HG03571 (cell line): ENCODE data around the gene STX16.

ENCODE experiments used
- ATAC-seq: cut with Tn5 transposase; IDR thresholded peaks from one replicate; pipeline ENCODE4 v1.9.1; 2021; ENCODE audit not compliant: unreplicated experiment

The STX16 gene, protein sequence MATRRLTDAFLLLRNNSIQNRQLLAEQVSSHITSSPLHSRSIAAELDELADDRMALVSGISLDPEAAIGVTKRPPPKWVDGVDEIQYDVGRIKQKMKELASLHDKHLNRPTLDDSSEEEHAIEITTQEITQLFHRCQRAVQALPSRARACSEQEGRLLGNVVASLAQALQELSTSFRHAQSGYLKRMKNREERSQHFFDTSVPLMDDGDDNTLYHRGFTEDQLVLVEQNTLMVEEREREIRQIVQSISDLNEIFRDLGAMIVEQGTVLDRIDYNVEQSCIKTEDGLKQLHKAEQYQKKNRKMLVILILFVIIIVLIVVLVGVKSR

DNA sequence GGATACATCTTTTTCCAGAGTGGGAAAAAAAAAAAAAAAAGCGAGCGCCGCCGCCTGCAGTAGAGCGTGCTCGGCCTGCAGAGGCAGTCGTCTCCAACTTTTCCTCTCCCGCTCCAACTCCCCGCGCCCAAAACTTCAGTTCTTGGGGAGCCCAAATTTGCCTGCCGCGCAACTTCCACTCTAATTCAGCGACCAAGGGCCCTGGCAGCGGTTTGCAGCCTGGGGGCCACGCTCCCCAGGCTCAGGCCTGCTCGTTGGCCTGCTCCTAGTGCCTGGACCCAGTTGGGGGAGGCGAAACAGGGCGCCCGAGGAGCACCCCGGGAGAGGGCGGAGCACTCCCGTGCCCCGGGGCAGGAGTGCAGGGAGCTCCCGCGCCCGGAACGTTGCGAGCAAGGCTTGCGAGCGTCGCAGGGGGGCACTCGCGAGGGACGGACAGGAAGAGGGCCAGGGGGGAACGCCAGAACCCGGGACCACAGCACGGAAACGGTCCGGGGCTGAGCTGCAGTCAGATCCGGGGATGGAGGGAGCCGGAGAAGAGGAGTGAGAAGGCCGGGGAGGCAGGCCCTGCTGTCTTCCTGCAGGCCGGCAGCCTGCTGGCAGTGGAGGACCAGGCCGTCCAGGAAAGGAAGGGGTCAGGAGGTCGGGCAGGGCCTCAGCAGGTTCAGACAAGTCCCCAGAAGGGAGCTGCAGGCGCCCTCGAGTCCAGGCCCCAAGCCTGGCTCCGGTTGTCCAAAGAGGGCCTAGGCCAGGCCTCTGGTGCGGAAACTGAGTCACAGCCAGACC, at the start of gene STX16:
Gene STX16 (plus strand): TSS at position 508 of the 783 bp plus-strand sequence. CDS start 724 bp downstream, outside the sequence.
- ATAC-seq = peak; percentile 55

DNA sequence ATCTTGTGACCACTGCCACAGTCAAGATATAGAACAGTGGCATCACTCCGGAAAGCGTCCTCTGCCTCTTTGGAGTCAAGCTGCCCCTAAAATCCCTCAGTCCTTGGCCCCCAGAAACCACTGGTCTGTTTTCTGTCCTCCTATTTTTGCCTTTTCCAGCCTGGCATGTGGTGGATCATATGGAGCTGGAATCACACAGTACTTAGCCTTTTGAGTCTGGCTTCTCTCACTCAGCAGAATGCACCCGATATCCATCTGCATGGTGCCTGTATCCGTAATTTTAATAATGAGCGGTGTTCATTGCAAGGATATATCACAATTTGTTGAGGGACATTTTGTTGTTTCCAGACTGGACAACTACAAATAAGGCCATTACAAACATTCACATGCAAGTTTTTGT, 49.0 kb upstream of the STX16 start:
- no peak for ATAC-seq

DNA sequence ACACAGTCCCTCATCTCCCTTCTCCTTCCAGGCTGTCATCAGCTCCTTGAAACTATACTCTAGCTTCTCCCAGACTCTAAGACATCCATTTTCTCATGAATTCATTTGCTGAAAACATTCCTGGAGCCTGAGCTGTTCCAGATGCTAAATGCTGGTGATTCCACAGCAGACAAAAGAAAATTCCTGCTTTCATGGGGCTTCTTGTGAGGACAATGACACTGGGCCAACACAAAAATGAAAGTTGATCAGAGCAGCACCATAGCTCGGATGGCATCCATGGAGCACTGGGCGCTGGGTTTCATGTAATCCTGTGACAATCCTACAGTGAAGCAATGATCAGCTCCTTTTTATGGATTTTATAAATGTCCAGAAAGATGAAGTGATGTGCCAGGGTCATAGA, 47.4 kb upstream of the STX16 start:
- no peak for ATAC-seq

DNA sequence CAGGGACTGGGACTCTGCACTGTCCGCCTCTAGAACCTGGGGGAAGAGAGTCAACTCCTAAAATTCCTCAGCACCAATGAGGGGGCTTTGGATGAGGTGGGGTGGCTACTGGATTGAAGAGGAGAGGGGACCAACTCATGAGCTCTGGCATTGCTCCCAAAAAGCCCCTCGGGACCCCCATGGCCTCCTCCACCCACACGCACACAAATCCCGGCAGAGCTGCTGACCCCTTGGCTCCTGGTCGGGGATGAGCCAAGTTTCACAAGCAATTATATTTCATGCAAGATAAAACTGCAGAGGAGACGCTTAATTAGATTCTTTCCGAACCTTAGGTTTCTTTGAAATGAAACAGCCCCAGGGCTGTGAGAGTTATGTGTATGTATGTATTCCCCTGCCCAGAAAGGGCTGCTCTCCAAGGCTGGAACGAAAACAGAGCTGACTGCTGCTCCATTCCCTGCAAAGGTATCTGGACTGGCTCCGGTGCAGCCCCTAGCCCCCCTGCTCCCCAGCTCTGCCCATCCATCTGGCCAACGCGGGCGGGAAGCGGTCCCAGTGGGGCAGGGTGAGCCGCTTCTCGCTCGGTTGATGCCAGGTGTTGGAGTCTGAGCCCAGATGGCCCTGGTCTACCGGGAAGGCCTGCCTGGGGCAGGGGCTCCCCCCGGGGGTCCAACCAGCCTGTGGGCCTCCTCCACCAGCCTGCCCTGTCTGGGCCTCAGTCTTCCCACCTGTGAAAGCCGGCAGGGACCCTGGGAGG, 46.8 kb upstream of the STX16 start:
- ATAC-seq = no peak

DNA sequence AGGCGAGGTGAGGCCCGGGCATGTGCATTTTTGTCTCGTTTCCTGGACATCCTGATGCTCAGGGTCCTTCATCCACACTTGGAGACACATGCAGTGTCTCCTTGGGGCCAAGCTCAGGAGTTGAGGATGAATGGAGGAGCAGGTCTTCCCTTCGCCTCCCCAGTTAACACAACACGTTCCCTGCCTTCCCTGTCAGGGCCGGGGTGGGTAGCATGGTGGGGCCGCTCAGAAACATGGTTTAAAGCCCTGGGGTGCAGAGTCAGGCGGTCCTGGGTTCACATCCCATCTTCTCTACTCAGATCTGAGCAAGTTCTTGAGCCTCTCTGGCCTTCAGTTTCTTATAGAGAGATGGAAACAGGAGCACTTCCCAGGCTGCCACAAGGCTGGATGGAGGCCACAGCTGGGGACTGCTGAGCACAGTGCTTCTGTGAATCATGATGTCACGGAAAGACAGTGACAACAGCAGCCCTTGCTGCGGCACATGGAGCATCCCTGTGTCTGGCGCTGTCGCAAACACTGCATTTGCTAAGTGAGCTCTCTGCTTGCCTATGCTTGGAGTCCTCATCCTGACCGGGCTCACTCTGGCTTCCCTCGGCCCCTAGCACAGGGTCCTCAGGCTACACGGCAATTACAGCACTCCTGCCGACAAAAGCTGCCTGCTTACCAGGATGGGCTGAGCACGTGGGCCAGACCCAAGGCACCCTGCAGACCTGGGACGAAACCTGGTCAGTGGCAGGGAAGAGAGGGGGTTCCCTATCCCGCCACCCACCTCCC, 45.6 kb upstream of the STX16 start:
- ATAC-seq = no peak

DNA sequence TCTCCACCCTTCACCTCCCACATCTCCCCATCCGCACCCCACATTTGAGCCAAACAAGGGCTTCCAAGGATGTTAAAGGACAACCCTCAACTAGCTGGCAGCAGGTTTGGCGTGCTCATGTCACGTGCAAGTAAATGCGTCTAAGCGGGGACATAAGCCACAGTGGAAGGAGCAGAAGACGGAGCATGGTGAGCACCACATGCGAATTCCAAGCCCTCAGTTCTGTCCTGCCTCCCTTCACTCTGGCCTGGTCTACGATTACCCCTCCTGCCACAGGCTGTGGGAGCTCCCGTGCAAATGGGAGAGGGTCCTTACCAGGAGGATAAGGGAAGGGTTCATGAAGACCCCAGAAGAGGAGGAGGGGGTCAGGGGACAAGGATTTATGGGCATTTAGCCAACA, 44.9 kb upstream of the STX16 start:
- no peak for ATAC-seq

DNA sequence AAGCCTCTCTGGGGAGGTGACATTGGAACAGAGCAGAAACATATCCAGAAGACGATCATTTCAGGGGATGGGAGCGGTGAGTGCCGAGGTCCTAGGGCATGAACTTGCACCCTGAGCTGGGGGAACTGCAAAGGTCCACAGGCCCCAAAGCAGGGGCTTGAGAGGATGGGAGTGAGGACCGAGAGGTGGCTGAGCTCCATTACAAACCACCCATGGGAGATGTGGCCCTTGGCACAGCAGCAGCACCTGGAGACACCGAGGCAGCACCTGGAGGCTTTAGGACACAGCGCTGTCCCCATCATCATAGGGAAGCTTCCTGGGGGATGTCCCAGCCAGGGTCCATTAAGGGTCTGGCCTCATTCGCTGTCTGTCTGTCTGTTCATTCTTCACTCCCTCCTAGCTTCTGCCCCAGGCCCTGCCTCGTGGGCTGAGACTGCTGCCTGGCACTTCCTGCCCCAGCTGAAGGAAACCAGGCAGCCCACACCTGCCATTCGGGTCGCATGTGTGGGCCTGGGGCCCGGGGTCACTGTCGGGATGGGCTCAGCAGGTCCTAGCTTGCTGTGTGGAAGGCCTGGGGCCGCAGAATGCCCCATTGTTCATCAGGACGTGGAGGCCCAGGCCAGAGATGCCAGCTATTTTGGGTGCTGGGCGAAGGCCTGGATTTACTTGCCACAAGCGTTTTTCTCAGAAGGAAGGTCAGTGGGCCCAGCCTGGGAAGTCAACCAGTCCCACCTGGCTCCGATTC, 42.8 kb upstream of the STX16 start:
- ATAC-seq = no peak

DNA sequence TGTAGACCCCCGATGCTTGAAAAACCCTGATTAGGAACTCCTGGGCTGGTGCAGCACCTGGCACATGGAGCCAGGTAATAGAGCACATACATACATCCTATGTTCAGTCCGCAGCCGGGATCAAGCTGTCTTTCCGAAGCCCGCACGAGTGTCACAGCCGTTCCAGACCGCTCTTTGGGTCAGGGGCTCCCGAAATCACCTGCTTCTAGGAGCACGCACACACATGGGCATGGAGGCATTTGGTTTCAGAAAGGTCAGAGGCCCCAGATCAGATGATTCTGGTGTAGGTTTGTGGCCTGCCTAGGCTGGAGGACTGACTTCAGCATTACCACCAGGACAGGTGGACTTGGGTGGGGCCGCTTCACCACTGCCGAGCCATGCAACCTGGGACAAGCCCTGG, 42.1 kb upstream of the STX16 start:
- ATAC-seq = no peak

DNA sequence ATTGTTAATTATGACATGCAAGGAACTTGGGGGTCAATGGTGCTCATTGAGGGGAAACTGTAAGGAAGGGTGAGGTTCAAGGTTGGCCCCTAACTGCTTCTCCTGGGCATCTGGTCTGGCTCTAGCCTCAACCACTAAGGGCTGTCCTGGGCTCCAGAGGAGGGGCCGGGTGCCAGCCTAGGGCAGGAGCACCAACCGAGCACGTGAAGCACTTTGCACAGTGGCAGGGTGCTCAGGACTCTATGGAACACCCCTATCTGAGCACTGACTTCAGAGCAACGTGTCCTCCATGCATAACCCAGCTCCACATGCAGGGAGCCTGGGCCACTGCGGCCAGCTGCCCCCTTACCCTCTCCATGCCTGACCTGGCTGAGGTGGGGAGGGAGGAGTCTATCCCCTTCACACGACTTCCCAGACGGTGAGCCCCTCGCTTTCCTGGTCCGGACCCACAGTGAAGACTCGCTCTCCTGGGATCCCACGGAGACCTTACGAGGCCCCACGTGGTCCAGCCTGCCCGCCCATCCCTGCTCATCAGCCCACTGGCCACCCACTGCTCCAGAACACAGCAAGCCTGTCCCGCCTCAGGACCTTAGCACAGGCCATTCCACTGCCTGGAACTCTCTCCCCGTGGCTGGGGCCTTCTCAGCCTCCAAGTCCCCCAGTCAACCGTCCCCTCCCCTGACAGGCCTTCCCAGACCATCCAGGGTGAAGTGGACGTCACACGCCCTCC, 40.8 kb upstream of the STX16 start:
- no peak for ATAC-seq

DNA sequence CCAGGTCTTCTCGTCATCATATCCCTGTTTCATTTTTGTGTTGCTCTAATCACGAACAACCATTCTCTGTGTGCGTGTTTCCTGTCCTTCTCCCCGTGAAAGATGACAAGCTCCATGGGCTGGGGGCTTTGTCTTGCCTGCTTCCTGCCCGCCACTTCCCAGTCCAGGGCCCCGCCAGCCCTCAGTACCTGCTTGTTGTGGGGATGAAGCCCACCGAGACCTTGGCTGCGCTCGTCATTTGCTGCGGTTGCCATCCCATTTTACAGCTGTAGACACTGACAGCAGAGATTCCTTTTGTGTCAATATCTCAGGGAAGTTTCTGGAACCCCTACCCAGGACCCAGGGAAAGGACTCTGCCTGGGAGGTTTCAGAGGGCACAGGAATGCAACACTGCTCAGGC, 40.3 kb upstream of the STX16 start:
- no peak for ATAC-seq

DNA sequence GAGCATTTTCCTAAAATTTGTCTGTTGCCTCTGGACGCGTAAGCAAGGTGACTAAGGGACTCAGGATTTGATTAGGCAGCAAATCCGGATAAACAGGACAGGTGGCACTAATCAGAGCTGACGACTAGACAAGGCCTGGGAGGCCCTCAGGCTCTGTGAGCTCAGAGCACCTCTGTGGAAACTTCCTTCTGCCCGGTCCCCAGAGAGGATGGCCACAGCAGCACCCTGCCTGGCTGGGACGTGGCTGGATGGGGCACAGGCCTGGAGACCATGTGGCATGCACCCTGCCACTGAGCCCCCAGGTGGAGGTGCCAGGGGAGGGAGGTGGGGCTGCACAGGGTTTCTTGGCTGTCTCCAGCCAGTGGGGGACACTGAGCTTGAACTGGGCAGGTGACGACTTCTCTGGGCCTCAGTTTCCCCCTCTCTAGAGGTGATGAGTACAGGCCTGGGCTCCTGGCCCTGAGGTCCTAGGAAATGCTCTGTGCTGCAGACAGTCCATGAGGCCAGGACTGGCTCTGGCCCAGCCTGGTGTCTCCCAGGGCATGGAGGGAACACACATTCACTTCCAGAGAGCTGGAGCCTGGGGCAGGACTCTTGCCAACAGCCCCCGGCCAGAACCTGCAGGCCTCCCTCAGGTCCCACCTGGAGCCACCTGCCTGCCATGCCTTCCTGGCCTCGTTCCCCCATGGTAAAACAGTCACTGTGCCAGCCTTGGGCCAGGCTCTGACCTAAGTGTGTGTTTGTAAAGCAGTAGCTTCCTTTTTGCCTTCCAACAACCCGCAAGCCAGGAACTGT, 39.6 kb upstream of the STX16 start:
- no peak for ATAC-seq

DNA sequence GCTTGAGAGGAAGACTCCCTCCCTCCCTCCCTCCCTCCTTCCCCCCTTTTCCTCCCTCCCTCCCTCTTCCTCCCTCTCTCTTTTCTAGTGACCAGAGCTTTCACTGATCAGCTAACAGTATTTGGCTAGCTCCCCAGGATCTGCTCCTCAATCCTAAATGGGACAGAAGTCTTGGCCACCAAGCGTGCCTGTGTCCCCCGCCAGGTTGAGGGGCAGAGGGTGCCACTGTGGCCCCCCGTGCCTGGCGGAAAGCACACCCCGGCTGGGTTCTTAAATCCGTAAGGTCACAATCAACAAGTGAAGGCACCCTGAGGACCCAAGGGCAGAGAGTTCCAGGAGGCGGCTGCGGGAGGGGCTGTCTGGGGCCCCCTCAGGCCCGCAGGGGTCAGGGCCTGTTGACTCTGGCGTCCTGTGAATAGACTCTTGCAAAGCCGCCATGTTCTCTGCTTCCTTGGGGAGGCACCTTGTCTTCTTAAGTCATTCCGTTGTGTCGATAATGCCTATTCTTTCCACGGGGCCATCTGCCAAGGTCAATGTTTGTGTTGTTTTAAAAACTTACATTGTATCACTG, 38.9 kb upstream of the STX16 start:
- ATAC-seq = no peak

DNA sequence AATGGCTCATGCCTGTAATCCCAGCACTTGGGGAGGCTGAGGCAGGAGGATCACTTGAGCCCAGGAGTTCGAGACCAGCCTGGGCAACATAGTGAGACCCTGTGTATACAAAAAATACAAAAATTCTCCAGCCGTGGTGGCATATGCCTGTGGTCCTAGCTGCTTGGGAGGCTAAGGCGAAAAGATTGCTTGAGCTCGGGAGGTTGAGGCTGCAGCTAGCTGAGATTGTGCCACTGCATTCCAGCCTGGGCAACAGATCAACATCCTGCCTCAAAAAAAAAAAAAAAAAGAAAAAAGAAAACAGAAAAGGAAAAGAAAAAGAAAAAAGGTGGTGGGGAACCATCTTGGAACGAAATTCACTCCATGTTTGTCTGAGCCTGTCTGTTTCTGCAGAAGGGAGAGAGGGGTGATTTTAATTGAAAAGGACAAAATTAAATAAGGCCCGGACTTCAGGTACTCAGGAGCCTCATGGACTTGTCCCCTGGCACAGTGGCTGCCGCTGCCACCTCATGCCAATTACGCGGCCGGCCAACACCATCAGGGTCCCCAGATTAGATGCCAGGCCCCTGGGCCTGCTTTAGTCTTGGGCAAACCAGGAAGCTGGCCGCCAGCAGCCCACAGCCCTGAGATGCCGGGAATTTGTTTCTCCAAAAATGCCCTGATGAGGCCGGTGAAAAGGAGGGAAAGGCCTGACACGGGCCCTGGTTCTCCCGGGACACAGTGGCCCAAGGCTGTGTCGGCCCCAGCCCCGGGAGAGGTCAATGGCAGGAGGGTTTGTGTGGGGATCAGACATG, 37.8 kb upstream of the STX16 start:
- no peak for ATAC-seq

DNA sequence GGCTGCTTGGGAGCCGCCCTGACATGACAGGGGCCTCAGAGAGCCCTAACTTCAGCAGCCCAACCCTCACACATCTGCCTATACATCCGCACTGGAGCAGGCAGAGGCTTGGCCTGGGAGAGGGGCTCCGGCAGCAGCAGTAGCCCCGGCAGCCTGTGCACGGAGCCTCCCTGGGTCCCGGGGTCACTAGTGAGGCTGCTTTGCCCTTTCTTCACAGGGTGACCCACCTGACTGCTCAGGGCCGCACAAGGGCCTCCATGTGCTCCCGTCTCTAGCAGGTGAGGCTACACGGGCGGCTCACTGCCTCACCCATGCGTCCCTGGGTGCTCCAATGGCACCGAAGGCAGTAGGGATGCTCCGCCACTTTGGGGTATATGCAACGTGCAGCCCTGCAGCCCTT, 36.7 kb upstream of the STX16 start:
- no peak for ATAC-seq

DNA sequence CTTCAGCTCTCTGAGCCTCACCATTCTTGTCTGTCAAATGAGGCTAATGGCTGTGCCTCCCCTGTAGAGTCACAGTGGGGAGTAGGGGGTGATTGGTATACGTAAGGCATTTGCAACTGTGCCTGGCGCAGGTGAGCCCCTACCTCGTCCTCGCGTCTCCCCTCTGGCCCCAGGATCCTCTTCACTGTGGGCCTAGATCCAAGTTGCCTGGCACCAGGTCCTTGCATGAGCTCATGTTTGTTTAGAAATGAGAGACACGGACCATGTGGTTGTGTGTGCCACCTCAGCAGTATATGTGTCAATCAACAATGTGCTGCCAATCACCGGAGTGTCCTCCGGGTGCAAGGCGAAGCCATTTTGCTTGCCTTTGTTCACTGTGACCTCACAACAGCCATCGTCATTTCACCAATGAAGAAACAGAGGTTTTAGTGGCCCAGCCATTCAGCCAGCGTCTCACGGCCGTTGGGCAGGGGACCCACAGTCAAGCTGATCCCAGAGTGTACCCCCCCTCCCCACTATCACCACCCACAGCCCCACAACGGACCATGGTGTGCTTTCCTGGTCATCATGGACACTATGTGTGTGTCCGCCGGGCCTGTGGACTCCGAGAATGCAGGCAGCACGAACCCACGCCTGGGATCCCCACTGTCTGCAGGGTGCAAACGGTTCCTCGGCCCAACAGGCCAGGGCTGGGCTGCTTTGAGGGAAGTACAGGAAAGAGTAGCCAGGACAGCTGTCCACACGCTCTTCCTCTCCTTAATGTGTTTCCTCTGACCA, 35.9 kb upstream of the STX16 start:
- no peak for ATAC-seq

DNA sequence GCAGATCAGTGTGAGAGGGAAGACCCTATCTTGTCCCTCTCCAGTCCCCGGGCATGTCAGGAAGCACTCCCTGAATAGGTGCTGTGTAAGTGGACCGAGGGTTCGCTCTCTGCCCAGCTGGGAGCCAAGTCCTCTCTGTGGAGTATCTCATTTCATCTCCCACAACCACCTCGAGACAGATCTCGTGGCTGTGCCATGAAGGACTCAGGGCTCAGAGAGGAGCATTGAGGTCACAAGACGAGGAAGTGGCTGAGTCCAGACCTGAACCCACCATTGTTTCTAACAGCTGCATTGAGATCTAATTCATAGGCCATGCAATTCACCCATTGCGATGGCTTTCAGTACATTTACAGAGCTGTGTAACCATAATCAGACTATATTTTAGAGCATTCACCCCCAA, 34.7 kb upstream of the STX16 start:
- ATAC-seq = no peak

DNA sequence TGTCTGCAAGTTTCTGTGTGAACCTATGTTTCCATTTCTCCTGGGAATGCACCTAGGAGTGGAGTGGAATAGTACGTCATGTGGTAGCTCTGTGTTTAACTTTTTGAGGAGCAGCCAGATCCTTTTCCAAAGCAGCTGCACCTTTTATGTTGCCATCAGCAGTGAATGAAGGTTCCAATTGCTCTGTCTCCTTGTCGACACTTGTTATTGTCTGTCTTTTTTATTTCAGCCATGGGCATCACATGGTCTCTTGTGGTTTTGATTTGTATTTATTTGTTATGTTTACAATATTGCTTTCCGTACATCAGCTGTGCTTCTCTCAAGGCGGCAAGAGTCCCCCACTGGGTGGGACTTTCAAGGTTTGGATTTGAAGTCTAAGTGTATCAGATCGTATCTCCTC, 33.9 kb upstream of the STX16 start:
- ATAC-seq = no peak
